AG04449 (cell line): Measurements from ENCODE around the gene CWC25.

Source experiments
- CTCF ChIA-PET: fragments of 350-600 bp; formaldehyde crosslinking; extraction: SDS; loops from one replicate; lab custom pipeline; 2021; ENCODE audit warnings: antibody characterized with exemption; lab: Yijun Ruan, JAX
- POLR2A ChIA-PET: fragments of 400-600, 350-600 bp; formaldehyde crosslinking; extraction: SDS; loops from one replicate; lab custom pipeline; 2020; ENCODE audit warnings: antibody characterized with exemption, inconsistent platforms; lab: Yijun Ruan, JAX
- DNase-seq: peaks from one replicate; pipeline ENCODE4 v3.0.0-alpha.2; 2010; ENCODE audit warnings: low read depth, low spot score
- H3K4me3 ChIP-seq: 2 replicates; pipeline ENCODE4 v1.5.1; 2011; ENCODE audit warnings: low read depth, mild to moderate bottlenecking, control low read depth, low read length
- CTCF ChIP-seq: IDR thresholded peaks from one replicate; pipeline ENCODE4 v1.5.1; 2011; ENCODE audit warnings: mild to moderate bottlenecking, moderate library complexity, low read length, control low read depth, inconsistent platforms; ENCODE audit not compliant: insufficient read depth; ENCODE audit errors: missing control alignments

Gene CWC25

GRCh38 chr17:38762231-38762630 is 62.9 kb downstream of the CWC25 start:
- TF ChIP-seq CTCF = no peak
- ChIA-PET POLR2A (no interaction called here), CTCF (interaction anchor here (1.0 to 1.6 kb wide), 6 partner anchors 10 to 86 kb away, joined by 3 to 5 read pairs (median 4); no protein-coding TSS in a partner anchor)
- H3K4me3 ChIP-seq = no peak overlapping the region
- no peak for DNase-seq

DNA sequence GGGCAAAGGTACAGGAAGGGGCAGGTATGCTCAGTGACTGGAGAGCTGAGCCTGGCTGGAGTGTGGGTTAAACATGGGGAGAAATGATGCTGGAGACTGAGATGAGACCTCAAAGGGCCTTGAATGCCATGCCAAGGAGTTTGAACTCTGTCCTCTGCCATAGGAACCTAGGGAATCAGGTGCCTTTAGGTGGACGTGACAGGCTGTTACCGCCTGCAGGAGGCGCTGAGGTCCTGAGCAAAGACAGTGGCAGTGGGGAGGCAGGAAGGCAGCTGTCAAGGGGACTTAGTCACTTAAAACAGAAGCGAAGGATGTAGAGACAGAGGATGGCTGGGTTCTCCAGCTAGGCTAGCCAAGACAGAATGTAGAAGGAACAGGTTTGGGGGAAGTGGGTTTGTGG is 63.5 kb downstream of the CWC25 start:
- CTCF ChIA-PET = interaction anchor here (1.0 to 1.4 kb wide), 6 partner anchors 10 to 107 kb away, joined by 3 to 5 read pairs (median 4); no protein-coding TSS in a partner anchor
- DNase-seq = no peak
- TF ChIP-seq CTCF = peak; percentile 55
- POLR2A ChIA-PET = no interaction called here
- no peak overlapping the region for H3K4me3 ChIP-seq

- ChIA-PET POLR2A (no interaction called here), CTCF (interaction anchor here (1.4 kb wide), 1 partner anchor 17 kb away, joined by 5 read pairs; no protein-coding TSS in a partner anchor)
- H3K4me3 ChIP-seq = peak overlapping the region; percentile 100
- DNase-seq = no peak
- TF ChIP-seq CTCF = no peak
Observed at GRCh38 chr17:38753071-38753506, 72.0 kb downstream of the CWC25 start.

GRCh38 chr17:38752308-38753070 is 72.6 kb downstream of the CWC25 start, which contains the start of gene PSMB3:
Gene PSMB3, plus strand, starts transcription at chr17:38752741. Its CDS starts 86 bp downstream, at chr17:38752827.
- DNase-seq = peak; percentile 97
- POLR2A ChIA-PET = interaction anchor here (0.7 to 3.7 kb wide), 4 partner anchors 17 to 153 kb away, joined by 3 to 19 read pairs (median 3); partner anchors contain the start of gene LASP1
- CTCF ChIA-PET = interaction anchor here (0.9 to 1.2 kb wide), 5 partner anchors 9 to 75 kb away, joined by 3 to 9 read pairs (median 4); no protein-coding TSS in a partner anchor
- no peak for TF ChIP-seq CTCF
- peak within 1 kb of the TSS; percentile 100 for H3K4me3 ChIP-seq

- peak; percentile 38 for DNase-seq
- POLR2A ChIA-PET = interaction anchor here (0.7 to 3.7 kb wide), 5 partner anchors 13 to 154 kb away, joined by 3 to 19 read pairs (median 3); partner anchors contain the start of gene LASP1
- CTCF ChIA-PET = interaction anchor here (0.9 to 1.2 kb wide), 5 partner anchors 10 to 74 kb away, joined by 3 to 9 read pairs (median 4); no protein-coding TSS in a partner anchor
Observed at GRCh38 chr17:38751808-38752307, 73.3 kb downstream of the CWC25 start.

More at GRCh38 chr17:38751808-38752307, 73.3 kb downstream of the CWC25 start:
- no peak for TF ChIP-seq CTCF
- peak overlapping the region; percentile 100 for H3K4me3 ChIP-seq
